CD4-positive, alpha-beta T cell (primary cell): Measurements from ENCODE around the gene EFR3B. TPM values are rescaled to one million over a fixed set of nuclear protein-coding genes. Genes with fewer than 3 reads are reported as not detected.

Experiments used
- ATAC-seq: fragments of 200-7000 bp; cut with Tn5 transposase; one replicate; pipeline ENCODE4 v1.10.0; 2022; ENCODE audit warnings: mild to moderate bottlenecking; ENCODE audit not compliant: poor library complexity
- CTCF ChIA-PET: fragments of 350-600 bp; sonication (Branson Sonifier 250); formaldehyde crosslinking; loops from one replicate; lab custom pipeline; 2021; ENCODE audit warnings: antibody characterized with exemption, inconsistent platforms; lab: Charles Lee
- POLR2A ChIA-PET: fragments of 350-600 bp; sonication (Branson Sonifier 250); formaldehyde crosslinking; loops from one replicate; lab custom pipeline; 2021; ENCODE audit warnings: antibody characterized with exemption, inconsistent platforms; lab: Charles Lee
- DNase-seq, 14 experiments: peaks; one replicate each; pipeline ENCODE4 v3.0.0-alpha.2; 2013 to 2020; ENCODE audit warnings: mixed read lengths in 2 of 14
- H3K27ac ChIP-seq, 2 donors: one replicate each; pipeline versions ENCODE4 v1.5.1 to v1.7.0; 2013; ENCODE audit warnings: low read length in 2 of 2, low read depth in 1 of 2, mild to moderate bottlenecking in 1 of 2
- H3K27me3 ChIP-seq, 2 experiments: 1 replicate in 1 of 2; 2 replicates in 1 of 2; pipeline versions ENCODE4 v1.6.1 to v1.7.0; 2013; ENCODE audit warnings: low read length in 2 of 2, control low read depth in 1 of 2, mild to moderate bottlenecking in 1 of 2, moderate library complexity in 1 of 2; ENCODE audit not compliant: insufficient read depth in 2 of 2, control insufficient read depth in 1 of 2
- H3K36me3 ChIP-seq: one replicate; pipeline ENCODE4 v1.6.1; 2013; ENCODE audit warnings: low read length, control low read depth; ENCODE audit not compliant: insufficient read depth
- H3K4me1 ChIP-seq: one replicate; pipeline ENCODE4 v1.6.1; 2013; ENCODE audit warnings: low read length, control low read depth; ENCODE audit not compliant: insufficient read depth
- H3K4me3 ChIP-seq: one replicate; pipeline ENCODE4 v1.5.1; 2013; ENCODE audit warnings: mild to moderate bottlenecking, low read length, moderate library complexity
- H3K9me3 ChIP-seq, 2 experiments: 1 replicate in 1 of 2; 2 replicates in 1 of 2; pipeline versions ENCODE4 v1.6.1 to v1.7.0; 2013; ENCODE audit warnings: low read length in 2 of 2, mild to moderate bottlenecking in 2 of 2, control low read depth in 1 of 2, moderate library complexity in 1 of 2; ENCODE audit not compliant: control insufficient read depth in 1 of 2, insufficient read depth in 1 of 2
- H3K27ac Mint-ChIP-seq: one replicate; pipeline ENCODE4 v1.8.0; 2020; ENCODE audit warnings: mixed read lengths
- H3K27me3 Mint-ChIP-seq: one replicate; pipeline ENCODE4 v1.8.0; 2021; ENCODE audit warnings: mixed read lengths
- H3K36me3 Mint-ChIP-seq: one replicate; pipeline ENCODE4 v1.8.0; 2021; ENCODE audit warnings: low read depth, mixed read lengths
- H3K4me1 Mint-ChIP-seq: one replicate; pipeline ENCODE4 v1.8.0; 2021; ENCODE audit warnings: low read depth, mixed read lengths
- H3K4me3 Mint-ChIP-seq: one replicate; pipeline ENCODE4 v1.8.0; 2020; ENCODE audit warnings: mild to moderate bottlenecking, mixed read lengths
- H3K9me3 Mint-ChIP-seq: one replicate; pipeline ENCODE4 v1.8.0; 2020; ENCODE audit warnings: mixed read lengths
- intact Hi-C, 2 experiments: fragments of 100-400 bp; cut with DNase I in 1 of 2; cut with micrococcal nuclease in 1 of 2; formaldehyde crosslinking; loops; one replicate each; pipeline versions ENCODE4 v1.15.1 to v1.9.0; 2023 to 2025; cut with DNase I, micrococcal nuclease
- total RNA-seq, 174 experiments: library from RNA in 2 of 174; stranded (reverse) in 2 of 174; gene quantifications; one replicate each; pipeline ENCODE4 v1.2.3 and lab custom pipeline; 2021 to 2026
- TF ChIP-seq, protein P1 (sequence below): fragments of 200-600 bp; IDR thresholded peaks from one replicate; pipeline ENCODE4 v1.8.0; 2022; ENCODE audit warnings: antibody characterized with exemption, mild to moderate bottlenecking

EFR3B gene
- total RNA-seq, 2 experiments from 2014 or later: 0.11 TPM; not detected in 1

DNA sequence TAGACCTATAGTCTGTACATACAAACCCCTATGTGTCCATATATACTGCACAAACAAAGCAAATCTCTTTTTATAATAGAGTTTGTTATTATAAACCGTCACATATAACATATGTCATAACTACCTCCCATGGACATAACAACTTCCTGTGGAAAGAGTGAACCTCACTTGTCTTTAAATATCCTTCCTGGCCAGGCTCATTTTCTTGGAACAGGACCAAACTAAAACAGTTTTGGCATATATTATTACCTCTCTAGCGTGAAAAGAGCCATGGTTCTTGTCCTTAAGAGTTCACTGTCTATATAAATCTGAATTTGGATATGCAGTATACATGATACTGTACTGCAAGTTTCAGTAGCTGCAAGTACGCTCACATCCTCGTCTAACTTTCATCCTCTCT, 41.8 kb upstream of the EFR3B start:
- no peaks in the 10 kb centered on the region for H3K36me3 Mint-ChIP-seq

DNA sequence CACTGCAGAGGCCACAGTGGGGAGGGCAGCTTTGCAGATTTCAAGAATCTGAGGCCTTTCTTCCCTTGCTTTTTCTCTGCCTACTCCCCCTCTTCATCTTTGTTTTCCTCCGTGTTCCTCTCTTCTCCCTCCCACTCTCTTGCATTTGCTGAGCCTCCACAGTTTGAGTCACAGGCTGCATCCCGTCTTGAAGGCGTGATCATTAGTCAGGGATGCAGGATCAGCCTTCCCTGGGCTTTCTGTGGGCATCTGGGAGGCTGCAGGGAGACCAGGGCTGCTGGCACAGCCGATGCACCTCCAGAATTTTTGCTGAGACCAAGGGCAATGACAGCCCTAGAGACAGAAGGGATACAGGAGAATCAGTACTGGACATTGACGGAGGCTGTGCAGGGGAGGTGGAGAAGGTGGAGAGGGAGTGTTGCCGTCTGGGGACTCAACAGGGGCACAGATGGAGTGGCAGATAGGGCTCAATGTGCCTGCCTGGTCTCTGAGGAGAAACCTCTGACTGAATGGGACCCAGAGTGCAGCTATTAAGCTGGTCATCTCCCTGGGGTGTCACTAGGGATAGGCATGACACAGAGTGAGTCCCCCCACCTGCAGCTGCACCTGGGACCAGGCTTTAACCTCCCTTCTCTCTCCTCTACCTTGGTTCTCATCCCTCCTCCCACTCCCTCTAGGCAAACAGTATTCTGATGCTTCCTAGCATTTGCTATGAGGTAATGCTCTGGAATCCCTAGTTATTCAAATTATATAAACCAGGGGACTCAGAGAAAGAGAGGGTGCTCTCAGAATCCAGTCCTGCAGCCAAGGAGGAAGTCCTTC, 41.2 kb upstream of the EFR3B start:
- Histone ChIP-seq H3K36me3 (no peaks in the 10 kb centered on the region), H3K4me3 (no peak overlapping the region), H3K9me3 (no peaks in the 10 kb centered on the region), H3K4me1 (no peaks in the 10 kb centered on the region), H3K27ac (no peak overlapping the region), H3K27me3 (no peaks in the 10 kb centered on the region)
- DNase-seq (no peak), ATAC-seq (no peak)
- POLR2A ChIA-PET: no interaction called here
- no peaks in the 10 kb centered on the region for H3K9me3 Mint-ChIP-seq
- CTCF ChIA-PET: no interaction called here
- no peak overlapping the region for H3K27ac Mint-ChIP-seq
- no peaks in the 10 kb centered on the region for H3K36me3 Mint-ChIP-seq
- H3K27me3 Mint-ChIP-seq: peaks cover 11% of the 10 kb centered on the region
- H3K4me3 Mint-ChIP-seq: no peak overlapping the region
- intact Hi-C loops: no loop called here
- TF ChIP-seq, protein P1, sequence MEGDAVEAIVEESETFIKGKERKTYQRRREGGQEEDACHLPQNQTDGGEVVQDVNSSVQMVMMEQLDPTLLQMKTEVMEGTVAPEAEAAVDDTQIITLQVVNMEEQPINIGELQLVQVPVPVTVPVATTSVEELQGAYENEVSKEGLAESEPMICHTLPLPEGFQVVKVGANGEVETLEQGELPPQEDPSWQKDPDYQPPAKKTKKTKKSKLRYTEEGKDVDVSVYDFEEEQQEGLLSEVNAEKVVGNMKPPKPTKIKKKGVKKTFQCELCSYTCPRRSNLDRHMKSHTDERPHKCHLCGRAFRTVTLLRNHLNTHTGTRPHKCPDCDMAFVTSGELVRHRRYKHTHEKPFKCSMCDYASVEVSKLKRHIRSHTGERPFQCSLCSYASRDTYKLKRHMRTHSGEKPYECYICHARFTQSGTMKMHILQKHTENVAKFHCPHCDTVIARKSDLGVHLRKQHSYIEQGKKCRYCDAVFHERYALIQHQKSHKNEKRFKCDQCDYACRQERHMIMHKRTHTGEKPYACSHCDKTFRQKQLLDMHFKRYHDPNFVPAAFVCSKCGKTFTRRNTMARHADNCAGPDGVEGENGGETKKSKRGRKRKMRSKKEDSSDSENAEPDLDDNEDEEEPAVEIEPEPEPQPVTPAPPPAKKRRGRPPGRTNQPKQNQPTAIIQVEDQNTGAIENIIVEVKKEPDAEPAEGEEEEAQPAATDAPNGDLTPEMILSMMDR: no peak
- H3K4me1 Mint-ChIP-seq: no peaks in the 10 kb centered on the region

More for the DNA sequence above, 41.8 kb upstream of the EFR3B start:
- Histone ChIP-seq H3K27me3 (no peaks in the 10 kb centered on the region), H3K36me3 (no peaks in the 10 kb centered on the region), H3K4me1 (no peaks in the 10 kb centered on the region), H3K27ac (no peak overlapping the region), H3K9me3 (no peaks in the 10 kb centered on the region), H3K4me3 (no peak overlapping the region)
- H3K9me3 Mint-ChIP-seq: no peaks in the 10 kb centered on the region
- H3K4me3 Mint-ChIP-seq: no peak overlapping the region
- ChIA-PET CTCF (no interaction called here), POLR2A (no interaction called here)
- TF ChIP-seq, protein P1: no peak
- intact Hi-C loops: no loop called here
- no peaks in the 10 kb centered on the region for H3K4me1 Mint-ChIP-seq
- ATAC-seq (no peak), DNase-seq (no peak)
- H3K27ac Mint-ChIP-seq: no peak overlapping the region
- peaks cover 11% of the 10 kb centered on the region for H3K27me3 Mint-ChIP-seq

DNA sequence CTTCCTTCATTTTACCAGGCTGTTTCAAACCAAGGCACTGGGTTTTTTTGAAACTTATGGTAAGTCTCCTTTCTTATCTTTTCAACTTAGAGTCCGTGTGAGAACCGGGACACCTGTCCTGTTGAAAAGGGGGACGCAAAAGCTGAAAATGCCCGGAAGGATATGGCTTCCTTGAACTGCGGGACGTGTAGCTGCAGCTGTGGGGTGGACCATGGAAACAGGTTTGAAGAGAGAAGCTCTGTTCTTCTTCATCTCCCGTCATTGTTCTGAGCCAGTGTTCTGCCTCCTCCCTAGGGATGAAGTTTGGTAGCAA, 40.6 kb upstream of the EFR3B start:
- intact Hi-C loops: no loop called here

More for the DNA sequence above, 40.6 kb upstream of the EFR3B start:
- Histone ChIP-seq H3K27ac (no peak overlapping the region), H3K27me3 (no peaks in the 10 kb centered on the region), H3K4me1 (no peaks in the 10 kb centered on the region), H3K4me3 (no peak overlapping the region), H3K36me3 (no peaks in the 10 kb centered on the region), H3K9me3 (no peaks in the 10 kb centered on the region)
- no peaks in the 10 kb centered on the region for H3K4me1 Mint-ChIP-seq
- TF ChIP-seq, protein P1: no peak
- H3K36me3 Mint-ChIP-seq: no peaks in the 10 kb centered on the region
- ChIA-PET CTCF (no interaction called here), POLR2A (no interaction called here)
- H3K4me3 Mint-ChIP-seq: no peak overlapping the region
- no peak overlapping the region for H3K27ac Mint-ChIP-seq
- peaks cover 11% of the 10 kb centered on the region for H3K27me3 Mint-ChIP-seq
- ATAC-seq (no peak), DNase-seq (no peak)
- no peaks in the 10 kb centered on the region for H3K9me3 Mint-ChIP-seq
